Measurements from ENCODE around the gene CA9. TPM values are rescaled to one million over a fixed set of nuclear protein-coding genes. Genes with fewer than 3 reads are reported as not detected.

Gene CA9
- total RNA-seq, 1 experiment from 2014 or later, result 6.6 TPM

- Histone ChIP-seq H3K4me1 (replicated peaks; ENCODE audit: insufficient read depth) (no peaks in the 10 kb centered on the region), H3K9me3 (ENCODE audit: insufficient read depth, low read depth) (no peaks in the 10 kb centered on the region), H3K4me3 (no peak overlapping the region), H3K9me2 (ENCODE audit: insufficient read depth) (no peaks in the 10 kb centered on the region), H3K36me3 (ENCODE audit: low read depth) (no peaks in the 10 kb centered on the region), H3K27ac (no peak overlapping the region), H3F3A (ENCODE audit: insufficient read depth, low read depth) (no peaks in the 10 kb centered on the region), H3K4me2 (no peak overlapping the region), H3K27me3 (ENCODE audit: insufficient read depth, low read depth) (no peaks in the 10 kb centered on the region), H3K79me2 (ENCODE audit: low read depth) (no peaks in the 10 kb centered on the region), H2AFZ (no peak overlapping the region), H4K20me1 (ENCODE audit: insufficient read depth) (no peaks in the 10 kb centered on the region)
- intact Hi-C loops (cut with micrococcal nuclease; ENCODE audit: unreplicated experiment), result no loop called here
- CTCF ChIA-PET, result no interaction called here
- no peak for TF ChIP-seq EZH2 (IDR thresholded peaks at IDR 0.05; ENCODE audit: low read depth)
- TF ChIP-seq, protein P1, sequence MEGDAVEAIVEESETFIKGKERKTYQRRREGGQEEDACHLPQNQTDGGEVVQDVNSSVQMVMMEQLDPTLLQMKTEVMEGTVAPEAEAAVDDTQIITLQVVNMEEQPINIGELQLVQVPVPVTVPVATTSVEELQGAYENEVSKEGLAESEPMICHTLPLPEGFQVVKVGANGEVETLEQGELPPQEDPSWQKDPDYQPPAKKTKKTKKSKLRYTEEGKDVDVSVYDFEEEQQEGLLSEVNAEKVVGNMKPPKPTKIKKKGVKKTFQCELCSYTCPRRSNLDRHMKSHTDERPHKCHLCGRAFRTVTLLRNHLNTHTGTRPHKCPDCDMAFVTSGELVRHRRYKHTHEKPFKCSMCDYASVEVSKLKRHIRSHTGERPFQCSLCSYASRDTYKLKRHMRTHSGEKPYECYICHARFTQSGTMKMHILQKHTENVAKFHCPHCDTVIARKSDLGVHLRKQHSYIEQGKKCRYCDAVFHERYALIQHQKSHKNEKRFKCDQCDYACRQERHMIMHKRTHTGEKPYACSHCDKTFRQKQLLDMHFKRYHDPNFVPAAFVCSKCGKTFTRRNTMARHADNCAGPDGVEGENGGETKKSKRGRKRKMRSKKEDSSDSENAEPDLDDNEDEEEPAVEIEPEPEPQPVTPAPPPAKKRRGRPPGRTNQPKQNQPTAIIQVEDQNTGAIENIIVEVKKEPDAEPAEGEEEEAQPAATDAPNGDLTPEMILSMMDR (conservative IDR thresholded peaks at IDR 0.05), result no peak
- BruUV-seq (replicated peaks), result no TSS peak
- no peak for DNase-seq
- POLR2A ChIA-PET (ENCODE audit: unreplicated experiment), result no interaction called here
Measured at GRCh38 chr9:35682051-35682450, 8.3 kb downstream of the CA9 start.

GRCh38 chr9:35682520-35683315 lies 9.0 kb downstream of the CA9 start:
- Histone ChIP-seq H4K20me1 (ENCODE audit: insufficient read depth) (no peaks in the 10 kb centered on the region), H3K4me1 (replicated peaks; ENCODE audit: insufficient read depth) (no peaks in the 10 kb centered on the region), H3K27me3 (ENCODE audit: insufficient read depth, low read depth) (no peaks in the 10 kb centered on the region), H3K27ac (no peak overlapping the region), H3K4me3 (no peak overlapping the region), H3K9me3 (ENCODE audit: insufficient read depth, low read depth) (no peaks in the 10 kb centered on the region), H3F3A (ENCODE audit: insufficient read depth, low read depth) (no peaks in the 10 kb centered on the region), H2AFZ (no peak overlapping the region), H3K36me3 (ENCODE audit: low read depth) (no peaks in the 10 kb centered on the region), H3K4me2 (no peak overlapping the region), H3K79me2 (ENCODE audit: low read depth) (no peaks in the 10 kb centered on the region), H3K9me2 (ENCODE audit: insufficient read depth) (no peaks in the 10 kb centered on the region)
- CTCF ChIA-PET, result no interaction called here
- BruUV-seq (replicated peaks), result no TSS peak
- TF ChIP-seq, protein P1 (conservative IDR thresholded peaks at IDR 0.05), result no peak
- no peak for TF ChIP-seq EZH2 (IDR thresholded peaks at IDR 0.05; ENCODE audit: low read depth)
- DNase-seq, result no peak
- POLR2A ChIA-PET (ENCODE audit: unreplicated experiment), result interaction anchor here (0.6 to 0.7 kb wide), 2 partner anchors 33 to 135 kb away, joined by 3 read pairs; no protein-coding TSS in a partner anchor
- intact Hi-C loops (cut with micrococcal nuclease; ENCODE audit: unreplicated experiment), result no loop called here

- no peaks in the 10 kb centered on the region for H3K27me3 ChIP-seq (ENCODE audit: insufficient read depth, low read depth)
- BruUV-seq (replicated peaks), result no TSS peak
- H3F3A ChIP-seq (ENCODE audit: insufficient read depth, low read depth), result peaks cover 2% of the 10 kb centered on the region; the same call in 1 of the 2 replicates
- H3K36me3 ChIP-seq (ENCODE audit: low read depth), result no peaks in the 10 kb centered on the region
- ChIA-PET CTCF (no interaction called here), POLR2A (ENCODE audit: unreplicated experiment) (interaction anchor here (0.6 to 0.7 kb wide), 2 partner anchors 33 to 135 kb away, joined by 3 read pairs; no protein-coding TSS in a partner anchor)
- H3K9me3 ChIP-seq (ENCODE audit: insufficient read depth, low read depth), result no peaks in the 10 kb centered on the region
- no peak overlapping the region for H2AFZ ChIP-seq
- no peaks in the 10 kb centered on the region for H3K79me2 ChIP-seq (ENCODE audit: low read depth)
- no peak for DNase-seq
- TF ChIP-seq, protein P1 (conservative IDR thresholded peaks at IDR 0.05), result no peak
- no peak for TF ChIP-seq EZH2 (IDR thresholded peaks at IDR 0.05; ENCODE audit: low read depth)
- no peak overlapping the region for H3K27ac ChIP-seq
- H4K20me1 ChIP-seq (ENCODE audit: insufficient read depth), result no peaks in the 10 kb centered on the region
- intact Hi-C loops (cut with micrococcal nuclease; ENCODE audit: unreplicated experiment), result no loop called here
- H3K4me2 ChIP-seq, result no peak overlapping the region
- no peak overlapping the region for H3K4me3 ChIP-seq
- no peaks in the 10 kb centered on the region for H3K9me2 ChIP-seq (ENCODE audit: insufficient read depth)
- H3K4me1 ChIP-seq (replicated peaks; ENCODE audit: insufficient read depth), result peaks cover 4% of the 10 kb centered on the region
Measured at GRCh38 chr9:35683323-35683722, 9.6 kb downstream of the CA9 start.
